Measurements from ENCODE around the gene P2RX2. TPM values are rescaled to one million over a fixed set of nuclear protein-coding genes. Genes with fewer than 3 reads are reported as not detected.

The P2RX2 gene
- total RNA-seq, 1 experiment from 2014 or later, result not detected

DNA sequence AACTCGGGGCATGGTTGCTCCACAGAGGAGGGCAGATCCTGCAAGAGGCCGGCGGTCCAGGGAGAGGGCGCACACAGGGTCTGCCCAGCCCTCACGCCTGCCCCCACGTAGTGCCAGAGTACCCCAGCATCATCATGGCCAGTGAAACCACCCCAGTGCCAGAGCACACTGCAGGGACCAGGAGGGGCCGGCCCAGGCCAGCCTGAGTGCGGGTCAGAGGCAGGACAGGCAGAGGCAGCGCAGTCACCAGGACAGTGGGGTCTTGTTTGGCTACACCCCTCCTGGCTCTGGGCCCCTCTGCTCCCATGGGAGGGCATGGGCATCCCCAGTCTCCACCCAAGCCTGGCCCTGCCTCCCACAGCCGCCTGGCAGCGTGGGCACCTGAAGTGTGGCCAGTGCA is 42.9 kb upstream of the P2RX2 start:
- H3K27me3 ChIP-seq (ENCODE audit: insufficient read depth, low read depth), result no peaks in the 10 kb centered on the region
- no peaks in the 10 kb centered on the region for H3K36me3 ChIP-seq (ENCODE audit: low read depth)
- intact Hi-C loops (cut with micrococcal nuclease; ENCODE audit: unreplicated experiment), result no loop called here
- no peak overlapping the region for H2AFZ ChIP-seq
- no peaks in the 10 kb centered on the region for H3K9me3 ChIP-seq (ENCODE audit: insufficient read depth, low read depth)
- no peaks in the 10 kb centered on the region for H3K4me1 ChIP-seq (replicated peaks; ENCODE audit: insufficient read depth)
- ChIA-PET POLR2A (ENCODE audit: unreplicated experiment) (no interaction called here), CTCF (no interaction called here)
- H3K79me2 ChIP-seq (ENCODE audit: low read depth), result no peaks in the 10 kb centered on the region
- H3K9me2 ChIP-seq (ENCODE audit: insufficient read depth), result no peaks in the 10 kb centered on the region
- no TSS peak for BruUV-seq (replicated peaks)
- TF ChIP-seq, protein P1, sequence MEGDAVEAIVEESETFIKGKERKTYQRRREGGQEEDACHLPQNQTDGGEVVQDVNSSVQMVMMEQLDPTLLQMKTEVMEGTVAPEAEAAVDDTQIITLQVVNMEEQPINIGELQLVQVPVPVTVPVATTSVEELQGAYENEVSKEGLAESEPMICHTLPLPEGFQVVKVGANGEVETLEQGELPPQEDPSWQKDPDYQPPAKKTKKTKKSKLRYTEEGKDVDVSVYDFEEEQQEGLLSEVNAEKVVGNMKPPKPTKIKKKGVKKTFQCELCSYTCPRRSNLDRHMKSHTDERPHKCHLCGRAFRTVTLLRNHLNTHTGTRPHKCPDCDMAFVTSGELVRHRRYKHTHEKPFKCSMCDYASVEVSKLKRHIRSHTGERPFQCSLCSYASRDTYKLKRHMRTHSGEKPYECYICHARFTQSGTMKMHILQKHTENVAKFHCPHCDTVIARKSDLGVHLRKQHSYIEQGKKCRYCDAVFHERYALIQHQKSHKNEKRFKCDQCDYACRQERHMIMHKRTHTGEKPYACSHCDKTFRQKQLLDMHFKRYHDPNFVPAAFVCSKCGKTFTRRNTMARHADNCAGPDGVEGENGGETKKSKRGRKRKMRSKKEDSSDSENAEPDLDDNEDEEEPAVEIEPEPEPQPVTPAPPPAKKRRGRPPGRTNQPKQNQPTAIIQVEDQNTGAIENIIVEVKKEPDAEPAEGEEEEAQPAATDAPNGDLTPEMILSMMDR (conservative IDR thresholded peaks at IDR 0.05), result no peak
- TF ChIP-seq EZH2 (IDR thresholded peaks at IDR 0.05; ENCODE audit: low read depth), result no peak
- no peak overlapping the region for H3K27ac ChIP-seq
- peaks cover 6% of the 10 kb centered on the region; the same call in 1 of the 2 replicates for H4K20me1 ChIP-seq (ENCODE audit: insufficient read depth)
- H3K4me2 ChIP-seq, result no peak overlapping the region
- H3K4me3 ChIP-seq, result no peak overlapping the region
- H3F3A ChIP-seq (ENCODE audit: insufficient read depth, low read depth), result no peaks in the 10 kb centered on the region
- no peak for DNase-seq

DNA sequence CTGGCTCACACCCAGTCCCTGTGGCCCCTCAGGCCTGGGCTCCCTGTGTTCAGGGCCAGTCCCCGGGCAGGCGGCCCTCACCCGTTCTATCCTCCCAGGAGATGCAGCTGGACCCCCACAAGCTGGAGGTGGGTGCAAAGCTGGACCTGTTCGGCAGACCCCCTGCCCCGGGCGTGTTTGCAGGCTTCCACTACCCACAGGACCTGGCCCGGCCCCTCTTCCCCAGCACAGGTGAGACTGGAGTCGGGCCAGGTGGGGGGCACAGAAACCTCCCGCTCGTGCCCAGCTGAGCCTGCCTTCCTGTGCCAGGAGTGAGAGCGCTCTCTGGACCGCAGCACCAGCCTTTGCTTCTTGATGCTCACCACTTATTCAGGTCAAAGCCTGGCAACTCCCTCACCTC is 41.9 kb upstream of the P2RX2 start:
- Histone ChIP-seq H3F3A (ENCODE audit: insufficient read depth, low read depth) (no peaks in the 10 kb centered on the region), H3K4me3 (no peak overlapping the region), H3K36me3 (ENCODE audit: low read depth) (no peaks in the 10 kb centered on the region), H3K27me3 (ENCODE audit: insufficient read depth, low read depth) (no peaks in the 10 kb centered on the region), H3K27ac (no peak overlapping the region), H2AFZ (no peak overlapping the region), H3K9me3 (ENCODE audit: insufficient read depth, low read depth) (no peaks in the 10 kb centered on the region), H3K4me1 (replicated peaks; ENCODE audit: insufficient read depth) (no peaks in the 10 kb centered on the region), H3K79me2 (ENCODE audit: low read depth) (no peaks in the 10 kb centered on the region), H3K9me2 (ENCODE audit: insufficient read depth) (no peaks in the 10 kb centered on the region), H4K20me1 (ENCODE audit: insufficient read depth) (peaks cover 9% of the 10 kb centered on the region; the same call in 1 of the 2 replicates), H3K4me2 (no peak overlapping the region)
- no peak for DNase-seq
- intact Hi-C loops (cut with micrococcal nuclease; ENCODE audit: unreplicated experiment), result no loop called here
- TF ChIP-seq, protein P1 (conservative IDR thresholded peaks at IDR 0.05), result no peak
- TF ChIP-seq EZH2 (IDR thresholded peaks at IDR 0.05; ENCODE audit: low read depth), result no peak
- POLR2A ChIA-PET (ENCODE audit: unreplicated experiment), result no interaction called here
- CTCF ChIA-PET, result no interaction called here
- BruUV-seq (replicated peaks), result no TSS peak

DNA sequence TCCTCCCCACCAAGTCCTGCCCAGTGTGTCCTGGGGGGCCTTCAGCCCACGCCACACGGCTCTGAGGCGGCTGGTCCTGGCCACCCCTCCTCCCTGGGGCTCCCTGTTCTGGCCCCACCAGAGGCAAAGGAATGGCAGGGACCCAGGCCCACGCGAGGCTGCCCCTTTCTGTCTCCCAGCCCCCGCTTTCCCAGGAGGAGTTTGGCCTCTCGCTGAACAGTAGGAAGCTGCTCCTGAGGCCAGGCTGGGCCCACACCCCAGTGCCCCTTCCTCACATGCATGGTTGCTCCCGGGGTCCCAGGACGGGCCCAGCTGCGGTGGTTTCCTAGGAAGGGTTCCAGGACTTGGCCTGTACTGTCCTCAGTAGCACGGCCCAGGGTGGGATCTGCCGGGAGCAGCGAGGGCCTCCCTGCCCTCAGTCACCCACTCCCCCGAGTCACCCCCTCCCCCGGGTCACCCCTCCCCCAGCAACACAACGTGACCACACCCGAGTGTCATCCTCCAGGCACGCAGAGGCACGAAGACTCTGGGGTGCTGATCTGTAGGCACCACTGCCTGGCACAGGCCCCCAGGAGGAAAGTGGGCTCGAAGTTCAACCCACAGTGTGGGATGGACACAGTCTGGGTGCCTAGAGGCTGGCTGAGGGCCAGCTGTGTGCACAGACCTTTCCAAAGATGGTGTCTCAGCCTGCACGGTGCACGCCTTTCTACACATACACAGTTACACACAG is 41.2 kb upstream of the P2RX2 start:
- Histone ChIP-seq H3K36me3 (ENCODE audit: low read depth) (no peaks in the 10 kb centered on the region), H4K20me1 (ENCODE audit: insufficient read depth) (peaks cover 9% of the 10 kb centered on the region; the same call in 1 of the 2 replicates), H3K79me2 (ENCODE audit: low read depth) (no peaks in the 10 kb centered on the region), H3K4me2 (no peak overlapping the region), H3K9me3 (ENCODE audit: insufficient read depth, low read depth) (no peaks in the 10 kb centered on the region), H3F3A (ENCODE audit: insufficient read depth, low read depth) (no peaks in the 10 kb centered on the region), H3K4me3 (no peak overlapping the region), H3K4me1 (replicated peaks; ENCODE audit: insufficient read depth) (no peaks in the 10 kb centered on the region), H2AFZ (no peak overlapping the region), H3K27ac (no peak overlapping the region), H3K27me3 (ENCODE audit: insufficient read depth, low read depth) (no peaks in the 10 kb centered on the region), H3K9me2 (ENCODE audit: insufficient read depth) (no peaks in the 10 kb centered on the region)
- ChIA-PET POLR2A (ENCODE audit: unreplicated experiment) (no interaction called here), CTCF (no interaction called here)
- TF ChIP-seq, protein P1 (conservative IDR thresholded peaks at IDR 0.05), result no peak
- TF ChIP-seq EZH2 (IDR thresholded peaks at IDR 0.05; ENCODE audit: low read depth), result no peak
- intact Hi-C loops (cut with micrococcal nuclease; ENCODE audit: unreplicated experiment), result no loop called here
- no peak for DNase-seq
- no TSS peak for BruUV-seq (replicated peaks)

All from PC-9 (cell line).